Upper lobe of right lung (tissue), 1 donor: Measurements from ENCODE around the gene EYA2. TPM values are rescaled to one million over a fixed set of nuclear protein-coding genes. Genes with fewer than 3 reads are reported as not detected.

ENCODE experiments used
- ATAC-seq: fragments of 200-7000 bp; cut with Tn5 transposase; one replicate; pipeline ENCODE4 v1.9.1; 2020; ENCODE audit warnings: mild to moderate bottlenecking, moderate library complexity
- DNase-seq: peaks from one replicate; pipeline ENCODE4 v3.0.0-alpha.2; 2020
- H3K27ac ChIP-seq: fragments of 200-600 bp; one replicate; pipeline ENCODE4 v1.8.0; 2022
- H3K27me3 ChIP-seq: fragments of 200-600 bp; one replicate; pipeline ENCODE4 v1.8.0; 2022; ENCODE audit warnings: mild to moderate bottlenecking
- H3K36me3 ChIP-seq: fragments of 200-600 bp; one replicate; pipeline ENCODE4 v1.8.0; 2022
- H3K4me1 ChIP-seq: fragments of 200-600 bp; one replicate; pipeline ENCODE4 v1.8.0; 2022
- H3K4me3 ChIP-seq: fragments of 200-600 bp; one replicate; pipeline ENCODE4 v1.8.0; 2022; ENCODE audit warnings: mild to moderate bottlenecking
- H3K9me3 ChIP-seq: fragments of 200-600 bp; one replicate; pipeline ENCODE4 v1.8.0; 2022
- intact Hi-C: fragments of 100-400 bp; cut with DNase I; formaldehyde crosslinking; loops from one replicate; pipeline ENCODE4 v1.11.0; 2022
- total RNA-seq: library from RNA; stranded (reverse); fragmentation: NEBNext Ultra II Directional; extraction: Animal tissue kit (Norgen Biotek cat#: 25700); gene quantifications from one replicate; pipeline ENCODE4 v1.2.1, GENCODE V29; 2021
- TF ChIP-seq, protein P1 (sequence below): fragments of 200-600 bp; IDR thresholded peaks from one replicate; pipeline ENCODE4 v1.8.0; 2022; ENCODE audit warnings: antibody characterized with exemption
- donor health status: DM: no; HTN: yes; CAD: no; lungs with severe emphysema.

EYA2 gene
- total RNA-seq, 1 donor from 2014 or later = 1.8 TPM

- TF ChIP-seq, protein P1, sequence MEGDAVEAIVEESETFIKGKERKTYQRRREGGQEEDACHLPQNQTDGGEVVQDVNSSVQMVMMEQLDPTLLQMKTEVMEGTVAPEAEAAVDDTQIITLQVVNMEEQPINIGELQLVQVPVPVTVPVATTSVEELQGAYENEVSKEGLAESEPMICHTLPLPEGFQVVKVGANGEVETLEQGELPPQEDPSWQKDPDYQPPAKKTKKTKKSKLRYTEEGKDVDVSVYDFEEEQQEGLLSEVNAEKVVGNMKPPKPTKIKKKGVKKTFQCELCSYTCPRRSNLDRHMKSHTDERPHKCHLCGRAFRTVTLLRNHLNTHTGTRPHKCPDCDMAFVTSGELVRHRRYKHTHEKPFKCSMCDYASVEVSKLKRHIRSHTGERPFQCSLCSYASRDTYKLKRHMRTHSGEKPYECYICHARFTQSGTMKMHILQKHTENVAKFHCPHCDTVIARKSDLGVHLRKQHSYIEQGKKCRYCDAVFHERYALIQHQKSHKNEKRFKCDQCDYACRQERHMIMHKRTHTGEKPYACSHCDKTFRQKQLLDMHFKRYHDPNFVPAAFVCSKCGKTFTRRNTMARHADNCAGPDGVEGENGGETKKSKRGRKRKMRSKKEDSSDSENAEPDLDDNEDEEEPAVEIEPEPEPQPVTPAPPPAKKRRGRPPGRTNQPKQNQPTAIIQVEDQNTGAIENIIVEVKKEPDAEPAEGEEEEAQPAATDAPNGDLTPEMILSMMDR = no peak
- no peak overlapping the region for H3K4me3 ChIP-seq
- H3K27me3 ChIP-seq = no peaks in the 10 kb centered on the region
- no peak overlapping the region for H3K27ac ChIP-seq
- no peaks in the 10 kb centered on the region for H3K4me1 ChIP-seq
- H3K36me3 ChIP-seq = no peaks in the 10 kb centered on the region
- H3K9me3 ChIP-seq = peaks cover 3% of the 10 kb centered on the region
- no peak for ATAC-seq
- no peak for DNase-seq
- intact Hi-C loops = no loop called here
Observed at GRCh38 chr20:47030271-47030810, 135.7 kb downstream of the EYA2 start.

- ATAC-seq (peak; percentile 55), DNase-seq (no peak)
- Histone ChIP-seq H3K9me3 (peaks cover 3% of the 10 kb centered on the region), H3K27ac (no peak overlapping the region), H3K4me1 (no peaks in the 10 kb centered on the region), H3K36me3 (no peaks in the 10 kb centered on the region), H3K4me3 (no peak overlapping the region), H3K27me3 (no peaks in the 10 kb centered on the region)
- intact Hi-C loops = no loop called here
- TF ChIP-seq, protein P1 = no peak
Observed at GRCh38 chr20:47031004-47031403, 136.4 kb downstream of the EYA2 start.

DNA sequence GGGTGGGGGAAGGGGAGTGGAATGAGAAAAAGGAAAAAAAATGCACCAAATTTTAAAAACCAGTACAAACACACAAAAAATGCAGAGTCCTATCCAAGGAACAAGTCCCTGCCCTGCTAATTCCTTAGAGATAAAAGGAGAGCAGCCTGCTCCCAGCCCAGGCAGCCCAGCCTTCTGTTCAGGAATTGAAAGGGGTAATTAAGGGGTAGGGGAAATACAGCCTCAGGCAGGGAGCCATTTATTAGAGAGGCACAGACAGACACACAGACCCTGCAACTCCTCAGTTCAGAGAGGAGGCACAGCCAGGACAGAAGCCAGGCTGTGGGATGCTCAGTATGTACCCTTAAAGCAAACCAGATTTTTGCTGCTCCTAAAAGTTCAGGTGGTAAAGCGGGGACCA, 137.2 kb downstream of the EYA2 start:
- Histone ChIP-seq H3K9me3 (peaks cover 3% of the 10 kb centered on the region), H3K27ac (no peak overlapping the region), H3K4me1 (no peaks in the 10 kb centered on the region), H3K4me3 (no peak overlapping the region), H3K36me3 (no peaks in the 10 kb centered on the region), H3K27me3 (no peaks in the 10 kb centered on the region)
- TF ChIP-seq, protein P1 = no peak
- DNase-seq (no peak), ATAC-seq (no peak)
- intact Hi-C loops = no loop called here

DNA sequence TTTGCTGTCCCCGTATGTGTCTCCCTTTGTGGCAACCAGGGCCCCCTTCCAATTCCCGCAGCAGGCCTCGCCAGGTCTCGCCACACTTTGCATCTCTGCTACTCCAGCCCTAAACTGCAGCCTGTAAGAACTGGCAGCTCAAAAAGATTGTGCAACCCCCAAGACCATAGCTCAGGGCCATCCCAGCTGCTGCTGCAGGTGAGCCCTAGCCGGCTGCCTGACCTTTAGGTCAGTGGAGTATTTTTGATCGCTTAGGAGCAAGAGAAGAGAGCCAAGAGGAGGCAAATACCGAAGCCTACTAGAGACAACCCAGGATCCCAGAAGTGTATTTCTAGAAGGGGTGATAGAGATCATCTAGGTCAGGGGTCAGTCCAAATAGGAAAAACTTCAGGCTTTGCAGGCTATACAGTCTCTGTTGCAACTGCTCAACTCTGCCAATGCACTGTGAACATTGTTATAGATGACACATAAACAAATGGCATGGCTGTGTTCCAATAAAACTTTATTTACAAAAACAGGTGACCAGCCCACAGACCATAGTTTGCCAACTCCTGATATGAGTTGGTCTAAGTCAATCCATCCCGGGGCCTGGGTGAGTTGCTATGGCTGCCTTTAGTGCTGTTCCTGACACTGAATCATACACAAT, 138.4 kb downstream of the EYA2 start:
- H3K9me3 ChIP-seq = peaks cover 3% of the 10 kb centered on the region
- no peak overlapping the region for H3K27ac ChIP-seq
- H3K36me3 ChIP-seq = no peaks in the 10 kb centered on the region
- TF ChIP-seq, protein P1 = no peak
- DNase-seq = no peak
- intact Hi-C loops = no loop called here
- no peak for ATAC-seq
- no peaks in the 10 kb centered on the region for H3K27me3 ChIP-seq
- no peak overlapping the region for H3K4me3 ChIP-seq
- H3K4me1 ChIP-seq = no peaks in the 10 kb centered on the region

DNA sequence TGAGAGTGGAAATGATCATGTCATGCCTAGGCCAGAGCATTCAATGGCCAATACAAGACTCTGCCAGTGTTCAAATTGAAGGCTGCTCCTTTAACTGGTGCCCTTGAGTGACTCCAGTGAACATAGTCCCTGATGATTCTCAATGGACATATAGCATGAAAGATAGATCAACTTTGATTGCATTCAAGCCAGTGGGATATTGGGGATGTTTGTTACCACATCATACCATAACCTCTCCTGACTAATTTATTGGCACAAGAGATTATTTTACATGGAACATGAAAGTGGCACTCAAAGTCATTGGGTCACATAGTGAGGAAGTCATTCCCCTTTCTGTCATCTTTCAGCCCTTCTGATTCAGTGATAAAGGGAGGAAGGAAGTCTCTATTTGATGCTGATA, 139.0 kb downstream of the EYA2 start:
- intact Hi-C loops = no loop called here

More for the DNA sequence above, 139.0 kb downstream of the EYA2 start:
- ATAC-seq = no peak
- Histone ChIP-seq H3K27me3 (no peaks in the 10 kb centered on the region), H3K4me3 (no peak overlapping the region), H3K4me1 (no peaks in the 10 kb centered on the region), H3K9me3 (no peaks in the 10 kb centered on the region), H3K36me3 (no peaks in the 10 kb centered on the region), H3K27ac (no peak overlapping the region)
- TF ChIP-seq, protein P1 = no peak
- DNase-seq = no peak
